ENCODE data around the gene P2RY8. TPM values are rescaled to one million over a fixed set of nuclear protein-coding genes. Genes with fewer than 3 reads are reported as not detected.

The P2RY8 gene
- total RNA-seq, 1 experiment from 2014 or later, result 0.37 TPM

- TF ChIP-seq PRDM15 (CRISPR knock-in tag; IDR thresholded peaks at IDR 0.05), result no peak
- TF ChIP-seq RORB (CRISPR knock-in tag; IDR thresholded peaks at IDR 0.05), result no peak
- no peak for TF ChIP-seq SMAD3 (CRISPR knock-in tag; IDR thresholded peaks at IDR 0.05; ENCODE audit: borderline replicate concordance)
- TF ChIP-seq ETV6 (CRISPR knock-in tag; IDR thresholded peaks at IDR 0.05), result no peak
- no peak for TF ChIP-seq ATF6 (CRISPR knock-in tag; IDR thresholded peaks at IDR 0.05)
- TF ChIP-seq ZNF263 (CRISPR knock-in tag; IDR thresholded peaks at IDR 0.05; ENCODE audit: low read depth), result no peak
- no peak for TF ChIP-seq USF2 (CRISPR knock-in tag; IDR thresholded peaks at IDR 0.05)
- TF ChIP-seq MXD4 (CRISPR knock-in tag; IDR thresholded peaks at IDR 0.05; ENCODE audit: borderline replicate concordance), result no peak
- TF ChIP-seq CBFB (CRISPR knock-in tag; IDR thresholded peaks at IDR 0.05; ENCODE audit: low read depth), result no peak
- no peak for TF ChIP-seq ZSCAN18 (CRISPR knock-in tag; IDR thresholded peaks at IDR 0.05)
Observed at GRCh38 chrX:1451251-1451660, 85.7 kb downstream of the P2RY8 start (continued).

- Mint-ChIP-seq H3K27ac (no peak overlapping the region), H3K4me1 (no peaks in the 10 kb centered on the region), H3K4me3 (no peak overlapping the region), H3K27me3 (ENCODE audit: low read depth) (no peaks in the 10 kb centered on the region), H3K9me3 (peaks cover 33% of the 10 kb centered on the region), H3K36me3 (peaks cover 45% of the 10 kb centered on the region)
- ChIA-PET POLR2A (no interaction called here), CTCF (no interaction called here)
- ATAC-seq, result no peak
- DNase-seq (ENCODE audit: low spot score), result no peak
- no peak for TF ChIP-seq RORB (CRISPR knock-in tag; IDR thresholded peaks at IDR 0.05)
- TF ChIP-seq ERG (CRISPR knock-in tag; IDR thresholded peaks at IDR 0.05), result no peak
- no peak for TF ChIP-seq PREB (CRISPR knock-in tag; IDR thresholded peaks at IDR 0.05; ENCODE audit: borderline replicate concordance)
- no peak for TF ChIP-seq GTF2I (CRISPR knock-in tag; conservative IDR thresholded peaks at IDR 0.05)
- no peak for TF ChIP-seq NR1H2 (CRISPR knock-in tag; IDR thresholded peaks at IDR 0.05)
- no peak for TF ChIP-seq USF1 (CRISPR knock-in tag; IDR thresholded peaks at IDR 0.05)
- no peak for TF ChIP-seq SOX15 (CRISPR knock-in tag; IDR thresholded peaks at IDR 0.05)
- TF ChIP-seq ZBTB43 (CRISPR knock-in tag; IDR thresholded peaks at IDR 0.05), result no peak
- TF ChIP-seq CREM (CRISPR knock-in tag; IDR thresholded peaks at IDR 0.05), result no peak
- no peak for TF ChIP-seq ATF3 (CRISPR knock-in tag; conservative IDR thresholded peaks at IDR 0.05)
Observed at GRCh38 chrX:1450361-1451161, 86.4 kb downstream of the P2RY8 start.
